ENCODE results near the gene PLCXD1.
"Not testable (repeated sequence)": the region's sequence is repeated elsewhere in the genome, so short reads cannot be mapped to it uniquely, and the experiment has no call there.

PLCXD1 gene

DNA sequence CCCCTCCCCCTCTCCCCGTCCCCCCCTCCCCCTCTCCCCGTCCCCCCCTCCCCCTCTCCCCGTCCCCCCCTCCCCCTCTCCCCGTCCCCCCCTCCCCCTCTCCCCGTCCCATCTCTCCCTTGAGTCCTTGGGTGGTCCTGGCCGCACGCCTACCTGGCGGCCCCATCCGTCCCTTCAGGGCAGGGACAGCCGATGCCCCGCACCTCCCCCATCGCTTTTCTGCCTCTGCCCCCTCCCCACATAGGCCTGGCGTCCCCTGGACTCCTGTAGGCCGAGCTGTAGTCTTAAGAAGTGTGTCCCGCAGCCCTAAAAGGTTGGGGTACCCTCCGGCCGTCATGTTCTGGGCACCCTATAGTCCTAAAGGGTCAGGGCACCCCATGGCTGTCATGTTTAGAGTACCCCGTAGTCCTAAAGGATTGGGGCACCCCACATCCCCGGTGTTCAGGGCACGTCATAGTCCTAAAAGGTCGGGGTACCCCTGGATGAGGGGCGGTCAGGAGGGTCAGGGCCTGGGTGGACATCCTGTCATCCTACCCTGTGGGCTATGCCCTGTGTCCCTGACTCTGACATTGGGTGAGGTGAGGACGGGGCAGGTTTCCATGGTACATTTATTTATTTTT is 48.2 kb downstream of the PLCXD1 start:
- TF ChIP-seq, protein P1, sequence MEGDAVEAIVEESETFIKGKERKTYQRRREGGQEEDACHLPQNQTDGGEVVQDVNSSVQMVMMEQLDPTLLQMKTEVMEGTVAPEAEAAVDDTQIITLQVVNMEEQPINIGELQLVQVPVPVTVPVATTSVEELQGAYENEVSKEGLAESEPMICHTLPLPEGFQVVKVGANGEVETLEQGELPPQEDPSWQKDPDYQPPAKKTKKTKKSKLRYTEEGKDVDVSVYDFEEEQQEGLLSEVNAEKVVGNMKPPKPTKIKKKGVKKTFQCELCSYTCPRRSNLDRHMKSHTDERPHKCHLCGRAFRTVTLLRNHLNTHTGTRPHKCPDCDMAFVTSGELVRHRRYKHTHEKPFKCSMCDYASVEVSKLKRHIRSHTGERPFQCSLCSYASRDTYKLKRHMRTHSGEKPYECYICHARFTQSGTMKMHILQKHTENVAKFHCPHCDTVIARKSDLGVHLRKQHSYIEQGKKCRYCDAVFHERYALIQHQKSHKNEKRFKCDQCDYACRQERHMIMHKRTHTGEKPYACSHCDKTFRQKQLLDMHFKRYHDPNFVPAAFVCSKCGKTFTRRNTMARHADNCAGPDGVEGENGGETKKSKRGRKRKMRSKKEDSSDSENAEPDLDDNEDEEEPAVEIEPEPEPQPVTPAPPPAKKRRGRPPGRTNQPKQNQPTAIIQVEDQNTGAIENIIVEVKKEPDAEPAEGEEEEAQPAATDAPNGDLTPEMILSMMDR (conservative IDR thresholded peaks at IDR 0.05; ENCODE audit: low read depth, low read length), result no peak
- no peak for DNase-seq (ENCODE audit: low read depth)
- H3K4me3 ChIP-seq (ENCODE audit: low read depth, low read length), result no peak overlapping the region

DNA sequence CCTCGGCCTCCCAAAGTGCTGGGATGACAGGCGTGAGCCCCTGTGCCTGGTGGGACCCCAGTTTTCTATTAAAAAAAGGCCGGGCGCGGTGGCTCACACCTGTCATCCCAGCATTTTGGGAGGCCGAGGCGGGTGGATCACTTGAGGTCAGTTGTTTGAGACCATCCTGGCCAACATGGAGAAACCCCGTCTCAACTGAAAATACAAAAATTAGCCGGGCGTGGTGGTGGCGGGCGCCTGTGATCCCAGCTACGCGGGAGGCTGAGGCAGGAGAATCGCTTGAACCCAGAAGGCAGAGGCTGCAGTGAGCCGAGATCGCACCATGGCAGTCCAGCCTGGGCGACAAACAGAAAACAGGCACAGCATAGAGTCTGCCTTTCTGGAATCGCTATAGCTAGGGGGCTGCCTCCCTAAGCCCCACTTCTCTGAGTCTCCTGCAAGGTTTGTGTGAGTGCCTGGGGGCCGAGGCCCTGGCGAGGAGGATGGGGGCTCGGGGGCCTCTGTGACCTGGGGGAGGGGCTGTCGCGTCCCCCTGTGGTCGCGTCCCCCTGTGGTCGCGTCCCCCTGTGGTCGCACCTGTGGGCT is 49.1 kb downstream of the PLCXD1 start:
- DNase-seq (ENCODE audit: low read depth); H3K4me3 ChIP-seq (ENCODE audit: low read depth, low read length): not testable (repeated sequence)

- TF ChIP-seq, protein P1 (conservative IDR thresholded peaks at IDR 0.05; ENCODE audit: low read depth, low read length), result no peak
- H3K4me3 ChIP-seq (ENCODE audit: low read depth, low read length), result no peak overlapping the region
- no peak for DNase-seq (ENCODE audit: low read depth)
Measured at GRCh38 chrX:330726-331150, 49.6 kb downstream of the PLCXD1 start.

GRCh38 chrX:331151-331824 is 50.1 kb downstream of the PLCXD1 start:
- TF ChIP-seq, protein P1 (conservative IDR thresholded peaks at IDR 0.05; ENCODE audit: low read depth, low read length), result no peak
- DNase-seq (ENCODE audit: low read depth), result peak; percentile 56
- peak overlapping the region; percentile 3 for H3K4me3 ChIP-seq (ENCODE audit: low read depth, low read length)

DNA sequence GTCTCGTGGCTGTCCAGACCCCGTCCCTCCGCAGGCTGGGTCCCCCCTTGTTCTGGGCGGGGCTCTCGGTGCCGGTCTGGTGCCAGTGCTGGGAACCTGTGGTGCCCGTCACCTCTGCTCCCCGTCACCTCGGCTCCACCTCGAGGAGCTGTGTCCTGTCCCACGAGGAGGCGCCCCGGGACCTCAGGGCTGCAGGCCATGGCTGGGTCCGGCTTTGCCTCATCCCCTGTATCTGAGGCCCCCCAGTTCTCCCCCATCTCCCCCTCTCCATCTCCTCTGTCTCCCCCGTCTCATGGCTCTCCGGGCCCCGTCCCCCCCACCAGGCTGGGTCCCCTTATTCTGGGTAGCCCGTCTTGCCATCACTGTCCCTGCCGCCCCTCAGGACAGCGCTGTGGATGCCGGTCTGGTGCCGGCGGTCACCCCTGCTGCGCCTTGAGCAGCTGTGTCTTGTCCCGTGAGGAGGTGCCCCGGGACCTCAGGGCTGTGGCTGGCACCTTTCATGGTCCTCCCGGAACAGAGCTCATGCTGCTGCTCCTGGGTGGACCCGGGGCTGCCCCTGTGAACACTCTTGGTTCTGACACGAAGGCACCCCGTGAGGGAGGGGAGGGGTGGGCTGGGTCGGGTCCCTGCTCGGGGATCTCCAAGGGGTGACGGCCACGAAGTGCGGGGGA is 50.8 kb downstream of the PLCXD1 start:
- H3K4me3 ChIP-seq (ENCODE audit: low read depth, low read length), result no peak overlapping the region
- TF ChIP-seq, protein P1 (conservative IDR thresholded peaks at IDR 0.05; ENCODE audit: low read depth, low read length), result no peak
- no peak for DNase-seq (ENCODE audit: low read depth)

GRCh38 chrX:332496-332860 is 51.3 kb downstream of the PLCXD1 start:
- TF ChIP-seq, protein P1 (conservative IDR thresholded peaks at IDR 0.05; ENCODE audit: low read depth, low read length), result no peak
- H3K4me3 ChIP-seq (ENCODE audit: low read depth, low read length), result no peak overlapping the region
- DNase-seq (ENCODE audit: low read depth), result no peak

DNA sequence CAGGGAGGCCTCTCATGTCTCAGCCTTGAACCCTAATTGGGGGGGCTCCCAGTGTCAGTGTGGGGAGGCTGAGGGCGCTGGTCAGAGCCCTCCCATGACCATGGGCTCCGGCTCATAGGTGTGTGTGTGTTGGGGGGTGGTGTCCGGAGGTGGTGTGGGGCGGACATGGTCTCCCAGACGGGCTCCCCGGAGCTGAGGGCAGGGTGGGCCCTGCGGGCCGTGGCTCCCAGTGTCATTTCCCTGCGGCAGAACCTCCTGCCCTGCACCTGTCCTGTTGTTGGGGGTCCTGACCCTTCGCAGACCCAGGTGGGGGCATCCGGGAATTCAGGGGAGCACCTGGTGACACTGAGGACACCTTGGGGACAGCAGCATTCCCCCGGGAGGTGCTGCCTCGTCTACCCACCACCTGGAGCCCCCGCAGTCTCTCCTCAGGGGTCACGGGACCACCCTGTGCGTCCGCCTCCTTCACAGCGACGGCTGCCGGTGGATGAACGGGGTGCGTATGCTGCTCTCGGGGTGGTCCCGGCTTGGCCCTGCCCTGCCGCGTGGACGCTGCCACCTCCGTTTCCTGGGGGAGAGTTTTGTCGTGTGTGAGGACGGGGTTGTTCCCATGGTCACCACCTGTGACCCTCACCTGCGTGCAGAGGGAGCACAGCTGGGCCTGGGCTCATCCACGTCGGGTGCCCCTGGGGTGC is 51.9 kb downstream of the PLCXD1 start:
- TF ChIP-seq, protein P1 (conservative IDR thresholded peaks at IDR 0.05; ENCODE audit: low read depth, low read length), result no peak
- no peak for DNase-seq (ENCODE audit: low read depth)
- no peak overlapping the region for H3K4me3 ChIP-seq (ENCODE audit: low read depth, low read length)

Measured in choroid plexus epithelial cell (primary cell).